Ovary (tissue), 9 donors: ENCODE results near the gene NUDT22. TPM values are rescaled to one million over a fixed set of nuclear protein-coding genes. Genes with fewer than 3 reads are reported as not detected.

Experiments used
- DNase-seq, 5 donors: peaks; one replicate each; pipeline ENCODE4 v3.0.0-alpha.2; 2019 to 2020
- H3K27ac ChIP-seq, 2 donors: fragments of 200-600 bp; one replicate each; pipeline versions ENCODE4 v1.5.1 to v1.8.0; 2019 to 2022
- H3K27me3 ChIP-seq: fragments of 200-600 bp; one replicate; pipeline ENCODE4 v1.8.0; 2022
- H3K36me3 ChIP-seq: fragments of 200-600 bp; sonication (generic); one replicate; pipeline ENCODE4 v1.5.1; 2019
- H3K4me1 ChIP-seq: one replicate; pipeline ENCODE4 v1.8.1; 2013; ENCODE audit warnings: mild to moderate bottlenecking, moderate library complexity; ENCODE audit not compliant: insufficient read depth
- H3K4me3 ChIP-seq: fragments of 200-600 bp; sonication (generic); one replicate; pipeline ENCODE4 v1.5.1; 2017
- H3K9me3 ChIP-seq, 2 donors: fragments of 200-600 bp in 1 of 2; sonication (generic) in 1 of 2; one replicate each; pipeline versions ENCODE4 v1.5.1 to v1.8.1; 2013 to 2019; ENCODE audit warnings: mild to moderate bottlenecking in 1 of 2, moderate library complexity in 1 of 2
- EP300 ChIP-seq: sonication (generic); formaldehyde crosslinking; IDR thresholded peaks from one replicate; pipeline ENCODE4 v1.6.1; 2017; ENCODE audit warnings: antibody characterized with exemption
- POLR2A ChIP-seq: fragments of 450-650 bp; IDR thresholded peaks from one replicate; pipeline ENCODE4 v1.6.1; 2017; ENCODE audit warnings: antibody characterized with exemption, mild to moderate bottlenecking, moderate library complexity
- WGBS, 3 donors: extraction: QIAGEN DNeasy Blood & Tissue Kit in 1 of 3; methylation state at CpG; one replicate each; pipeline versions ENCODE4 v1.1.5 to v1.1.7; 2013 to 2017; 5-methylcytosine and 5-hydroxymethylcytosine counted together
- intact Hi-C, 4 donors: fragments of 100-400 bp; cut with DNase I; formaldehyde crosslinking; loops; one replicate each; pipeline versions ENCODE4 v1.11.0 to v1.15.1; 2022 to 2023
- polyA plus RNA-seq, 2 donors: library from polyadenylated mRNA; stranded (reverse); fragments of 200-250 nt in 1 of 2; fragments of 350-450 nt in 1 of 2; fragmentation: Illumina TruSeq in 1 of 2; extraction: RNeasy Lipid Tissue Mini Kit (QIAGEN cat#74804) in 1 of 2; gene quantifications; one replicate each; pipeline ENCODE4 v1.2.3, GENCODE V29; 2013 to 2014
- total RNA-seq, 7 donors: library from RNA; depleted of rRNA in 2 of 7; stranded (reverse); fragments of >200 nt in 2 of 7; fragmentation: NEBNext Ultra II Directional in 3 of 7; extraction: Animal tissue kit (Norgen Biotek cat#: 25700) in 3 of 7; gene quantifications; one replicate each; pipeline versions ENCODE4 v1.1.0 to v1.2.4, GENCODE V29; 2016 to 2023
- TF ChIP-seq, protein P1 (sequence below), 3 donors: fragments of 450-650 bp in 2 of 3; fragments of 200-600 bp in 1 of 3; IDR thresholded peaks; one replicate each; pipeline versions ENCODE4 v1.5.1 to v1.8.0; 2016 to 2022; ENCODE audit warnings: antibody characterized with exemption in 3 of 3, mild to moderate bottlenecking in 1 of 3
- donor health status: DM: no; HTN: no; CAD: no; lungs with moderate emphysema.
- donor health status: DM: no; HTN: no; CAD: no.
- donor health status: Bipolar disorder and iron deficiency.
- donor health status: DM: yes; HTN: yes; CAD: no.
- donor health status: DM: no; HTN: no; CAD: no.
- donor health status: DM: yes; HTN: yes; CAD: no.

The NUDT22 gene
- total and polyA plus RNA-seq, 9 donors, result 4.8 to 52.7 (median 36.8) TPM

- TF ChIP-seq, protein P1, sequence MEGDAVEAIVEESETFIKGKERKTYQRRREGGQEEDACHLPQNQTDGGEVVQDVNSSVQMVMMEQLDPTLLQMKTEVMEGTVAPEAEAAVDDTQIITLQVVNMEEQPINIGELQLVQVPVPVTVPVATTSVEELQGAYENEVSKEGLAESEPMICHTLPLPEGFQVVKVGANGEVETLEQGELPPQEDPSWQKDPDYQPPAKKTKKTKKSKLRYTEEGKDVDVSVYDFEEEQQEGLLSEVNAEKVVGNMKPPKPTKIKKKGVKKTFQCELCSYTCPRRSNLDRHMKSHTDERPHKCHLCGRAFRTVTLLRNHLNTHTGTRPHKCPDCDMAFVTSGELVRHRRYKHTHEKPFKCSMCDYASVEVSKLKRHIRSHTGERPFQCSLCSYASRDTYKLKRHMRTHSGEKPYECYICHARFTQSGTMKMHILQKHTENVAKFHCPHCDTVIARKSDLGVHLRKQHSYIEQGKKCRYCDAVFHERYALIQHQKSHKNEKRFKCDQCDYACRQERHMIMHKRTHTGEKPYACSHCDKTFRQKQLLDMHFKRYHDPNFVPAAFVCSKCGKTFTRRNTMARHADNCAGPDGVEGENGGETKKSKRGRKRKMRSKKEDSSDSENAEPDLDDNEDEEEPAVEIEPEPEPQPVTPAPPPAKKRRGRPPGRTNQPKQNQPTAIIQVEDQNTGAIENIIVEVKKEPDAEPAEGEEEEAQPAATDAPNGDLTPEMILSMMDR (IDR thresholded peaks at IDR 0.05), result no peak
- TF ChIP-seq POLR2A (no peak), EP300 (no peak)
- DNase-seq, result peak in 1 of 5 donors; percentile 20
Observed at GRCh38 chr11:64278576-64279190, 52.6 kb downstream of the NUDT22 start.

More at GRCh38 chr11:64278576-64279190, 52.6 kb downstream of the NUDT22 start:
- intact Hi-C loops, result no loop called here
- 74 to 79% (median 78%) methylated on average over 8 of the region's 8 CpGs for WGBS, 3 donors
- H3K27me3 ChIP-seq, result no peaks in the 10 kb centered on the region
- H3K4me1 ChIP-seq, result peaks cover 5% of the 10 kb centered on the region
- H3K4me3 ChIP-seq, result no peak overlapping the region
- H3K36me3 ChIP-seq, result no peaks in the 10 kb centered on the region
- peak overlapping the region in 1 of 2 donors; percentile 6 for H3K27ac ChIP-seq
- no peaks in the 10 kb centered on the region for H3K9me3 ChIP-seq

Other genes with a start within 250 kb of the NUDT22 start
- 10 to 100 TPM; 49.4 to 66.7 (median 50.7) TPM for gene OTUB1, start 239.8 kb upstream of the NUDT22 start, total RNA-seq
- 10 to 100 TPM; 34.7 to 55.1 TPM for gene OTUB1, start 239.8 kb upstream of the NUDT22 start, polyA plus RNA-seq
- 1 to 10 TPM in 1 of 7 donors, under 1 TPM in 6; 0.23 to 1.2 (median 0.45) TPM for gene FLRT1, start 190.3 kb upstream of the NUDT22 start, total RNA-seq
- gene FLRT1, start 190.3 kb upstream of the NUDT22 start, polyA plus RNA-seq, result under 1 TPM; 0.13 to 0.17 TPM
- gene MACROD1, start 60.2 kb upstream of the NUDT22 start, total RNA-seq, result 10 to 100 TPM; 24.9 to 50.2 (median 34.2) TPM
- 10 to 100 TPM; 21.1 to 24.1 TPM for gene MACROD1, start 60.2 kb upstream of the NUDT22 start, polyA plus RNA-seq
- 100 to 1,000 TPM in 4 of 7 donors, 10 to 100 TPM in 3; 56.8 to 178 (median 111) TPM for gene STIP1, start 40.1 kb upstream of the NUDT22 start, total RNA-seq
- gene STIP1, start 40.1 kb upstream of the NUDT22 start, polyA plus RNA-seq, result 100 to 1,000 TPM in 1 of 2 donors, 10 to 100 TPM in 1; 48.4 to 238 TPM
- gene FERMT3, start 19.6 kb upstream of the NUDT22 start, total RNA-seq, result 10 to 100 TPM in 2 of 7 donors, 1 to 10 TPM in 5; 3.7 to 19.7 (median 7.5) TPM
- gene FERMT3, start 19.6 kb upstream of the NUDT22 start, polyA plus RNA-seq, result 1 to 10 TPM; 2.2 to 6.4 TPM
- gene TRPT1, start 88 bp upstream of the NUDT22 start, total RNA-seq, result 10 to 100 TPM; 23.4 to 41.4 (median 32.6) TPM
- 10 to 100 TPM; 16.6 to 37.4 TPM for gene TRPT1, start 88 bp upstream of the NUDT22 start, polyA plus RNA-seq
- 10 to 100 TPM; 25.0 to 62.2 (median 43.1) TPM for gene DNAJC4, start 4.3 kb downstream of the NUDT22 start, total RNA-seq
- gene DNAJC4, start 4.3 kb downstream of the NUDT22 start, polyA plus RNA-seq, result 10 to 100 TPM; 28.8 to 69.1 TPM
- gene VEGFB, start 8.3 kb downstream of the NUDT22 start, total RNA-seq, result 100 to 1,000 TPM in 5 of 7 donors, 10 to 100 TPM in 2; 27.4 to 164 (median 125) TPM
- 100 to 1,000 TPM in 1 of 2 donors, 10 to 100 TPM in 1; 81.9 to 124 TPM for gene VEGFB, start 8.3 kb downstream of the NUDT22 start, polyA plus RNA-seq
- 10 to 100 TPM; 41.4 to 88.0 (median 49.5) TPM for gene FKBP2, start 14.8 kb downstream of the NUDT22 start, total RNA-seq
- 100 to 1,000 TPM in 1 of 2 donors, 10 to 100 TPM in 1; 25.1 to 132 TPM for gene FKBP2, start 14.8 kb downstream of the NUDT22 start, polyA plus RNA-seq
- gene PPP1R14B, start 20.7 kb downstream of the NUDT22 start, total RNA-seq, result 10 to 100 TPM; 27.8 to 71.3 (median 60.3) TPM
- 10 to 100 TPM; 15.1 to 36.0 TPM for gene PPP1R14B, start 20.7 kb downstream of the NUDT22 start, polyA plus RNA-seq
- gene PLCB3, start 25.3 kb downstream of the NUDT22 start, total RNA-seq, result 10 to 100 TPM; 13.5 to 44.8 (median 29.9) TPM
- gene PLCB3, start 25.3 kb downstream of the NUDT22 start, polyA plus RNA-seq, result 10 to 100 TPM in 1 of 2 donors, 1 to 10 TPM in 1; 5.3 to 16.9 TPM
- gene BAD, start 58.4 kb downstream of the NUDT22 start, total RNA-seq, result 100 to 1,000 TPM in 1 of 7 donors, 10 to 100 TPM in 6; 54.8 to 125 (median 63.6) TPM
- gene BAD, start 58.4 kb downstream of the NUDT22 start, polyA plus RNA-seq, result 10 to 100 TPM in 1 of 2 donors, 1 to 10 TPM in 1; 3.4 to 81.9 TPM
- gene GPR137, start 59.6 kb downstream of the NUDT22 start, total RNA-seq, result 10 to 100 TPM in 6 of 7 donors, 1 to 10 TPM in 1; 9.1 to 30.9 (median 23.8) TPM
- gene GPR137, start 59.6 kb downstream of the NUDT22 start, polyA plus RNA-seq, result 10 to 100 TPM in 1 of 2 donors, 1 to 10 TPM in 1; 3.1 to 23.2 TPM
- not detected for gene KCNK4, start 65.0 kb downstream of the NUDT22 start, total RNA-seq
- gene KCNK4, start 65.0 kb downstream of the NUDT22 start, polyA plus RNA-seq, result not detected
- gene CATSPERZ, start 74.1 kb downstream of the NUDT22 start, total RNA-seq, result not detected
- gene CATSPERZ, start 74.1 kb downstream of the NUDT22 start, polyA plus RNA-seq, result not detected
- gene ESRRA, start 79.2 kb downstream of the NUDT22 start, total RNA-seq, result 10 to 100 TPM in 6 of 7 donors, 1 to 10 TPM in 1; 9.2 to 17.4 (median 15.7) TPM
- 10 to 100 TPM in 1 of 2 donors, 1 to 10 TPM in 1; 2.3 to 11.9 TPM for gene ESRRA, start 79.2 kb downstream of the NUDT22 start, polyA plus RNA-seq
- 100 to 1,000 TPM; 207 to 432 (median 275) TPM for gene TRMT112, start 91.3 kb downstream of the NUDT22 start, total RNA-seq
- 100 to 1,000 TPM; 272 to 383 TPM for gene TRMT112, start 91.3 kb downstream of the NUDT22 start, polyA plus RNA-seq
- gene PRDX5, start 91.8 kb downstream of the NUDT22 start, total RNA-seq, result 100 to 1,000 TPM; 160 to 400 (median 192) TPM
- 100 to 1,000 TPM; 272 to 334 TPM for gene PRDX5, start 91.8 kb downstream of the NUDT22 start, polyA plus RNA-seq
- gene CCDC88B, start 113.9 kb downstream of the NUDT22 start, total RNA-seq, result 1 to 10 TPM; 3.4 to 7.5 (median 3.5) TPM
- gene CCDC88B, start 113.9 kb downstream of the NUDT22 start, polyA plus RNA-seq, result 1 to 10 TPM in 1 of 2 donors, under 1 TPM in 1; 0.95 to 3.6 TPM
- gene RPS6KA4, start 132.9 kb downstream of the NUDT22 start, total RNA-seq, result 10 to 100 TPM in 6 of 7 donors, 1 to 10 TPM in 1; 7.3 to 31.4 (median 16.9) TPM
- 10 to 100 TPM in 1 of 2 donors, 1 to 10 TPM in 1; 4.0 to 12.1 TPM for gene RPS6KA4, start 132.9 kb downstream of the NUDT22 start, polyA plus RNA-seq